ENCODE measurements around the gene TULP4.

TULP4 gene

GRCh38 chr6:158284007-158284875, 28.0 kb upstream of the TULP4 start:
- TF ChIP-seq TAF1 (IDR thresholded peaks at IDR 0.05; ENCODE audit: low read depth) (no peak), TEAD4 (IDR thresholded peaks at IDR 0.05) (no peak)

GRCh38 chr6:158284876-158285655, 27.2 kb upstream of the TULP4 start:
- TF ChIP-seq EGR1 (IDR thresholded peaks at IDR 0.05) (no peak), USF1 (IDR thresholded peaks at IDR 0.05) (no peak), CEBPB (IDR thresholded peaks at IDR 0.05) (no peak), RAD21 (IDR thresholded peaks at IDR 0.05; ENCODE audit: low read depth) (no peak)

- TF ChIP-seq, protein P1, sequence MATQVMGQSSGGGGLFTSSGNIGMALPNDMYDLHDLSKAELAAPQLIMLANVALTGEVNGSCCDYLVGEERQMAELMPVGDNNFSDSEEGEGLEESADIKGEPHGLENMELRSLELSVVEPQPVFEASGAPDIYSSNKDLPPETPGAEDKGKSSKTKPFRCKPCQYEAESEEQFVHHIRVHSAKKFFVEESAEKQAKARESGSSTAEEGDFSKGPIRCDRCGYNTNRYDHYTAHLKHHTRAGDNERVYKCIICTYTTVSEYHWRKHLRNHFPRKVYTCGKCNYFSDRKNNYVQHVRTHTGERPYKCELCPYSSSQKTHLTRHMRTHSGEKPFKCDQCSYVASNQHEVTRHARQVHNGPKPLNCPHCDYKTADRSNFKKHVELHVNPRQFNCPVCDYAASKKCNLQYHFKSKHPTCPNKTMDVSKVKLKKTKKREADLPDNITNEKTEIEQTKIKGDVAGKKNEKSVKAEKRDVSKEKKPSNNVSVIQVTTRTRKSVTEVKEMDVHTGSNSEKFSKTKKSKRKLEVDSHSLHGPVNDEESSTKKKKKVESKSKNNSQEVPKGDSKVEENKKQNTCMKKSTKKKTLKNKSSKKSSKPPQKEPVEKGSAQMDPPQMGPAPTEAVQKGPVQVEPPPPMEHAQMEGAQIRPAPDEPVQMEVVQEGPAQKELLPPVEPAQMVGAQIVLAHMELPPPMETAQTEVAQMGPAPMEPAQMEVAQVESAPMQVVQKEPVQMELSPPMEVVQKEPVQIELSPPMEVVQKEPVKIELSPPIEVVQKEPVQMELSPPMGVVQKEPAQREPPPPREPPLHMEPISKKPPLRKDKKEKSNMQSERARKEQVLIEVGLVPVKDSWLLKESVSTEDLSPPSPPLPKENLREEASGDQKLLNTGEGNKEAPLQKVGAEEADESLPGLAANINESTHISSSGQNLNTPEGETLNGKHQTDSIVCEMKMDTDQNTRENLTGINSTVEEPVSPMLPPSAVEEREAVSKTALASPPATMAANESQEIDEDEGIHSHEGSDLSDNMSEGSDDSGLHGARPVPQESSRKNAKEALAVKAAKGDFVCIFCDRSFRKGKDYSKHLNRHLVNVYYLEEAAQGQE (IDR thresholded peaks at IDR 0.05; ENCODE audit: low read depth): no peak
- TF ChIP-seq EP300 (IDR thresholded peaks at IDR 0.05; ENCODE audit: borderline replicate concordance) (no peak), TEAD4 (IDR thresholded peaks at IDR 0.05) (no peak)
Observed at GRCh38 chr6:158285656-158286021, 26.6 kb upstream of the TULP4 start.

DNA sequence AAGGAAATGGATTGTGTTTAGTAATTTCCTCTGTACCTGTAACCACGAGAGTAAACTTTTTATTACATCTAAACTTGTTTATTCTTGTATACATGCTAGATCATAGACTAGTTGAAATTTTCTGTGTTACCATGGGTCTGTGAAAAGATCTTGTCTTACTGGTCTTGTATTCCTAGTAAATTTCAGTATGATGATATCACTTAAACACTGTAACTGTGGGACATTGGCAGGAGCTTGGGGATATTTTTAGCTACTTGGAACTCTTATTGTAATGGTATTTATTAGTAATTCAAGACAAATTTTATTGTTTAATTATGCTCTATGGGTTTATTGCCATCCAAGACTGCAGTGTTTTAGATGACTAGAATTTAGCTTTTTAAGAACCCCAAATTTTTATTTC, 25.9 kb upstream of the TULP4 start:
- no peak for TF ChIP-seq TCF12 (IDR thresholded peaks at IDR 0.05; ENCODE audit: low read depth)
- no peak for TF ChIP-seq NFIC (IDR thresholded peaks at IDR 0.05)
- TF ChIP-seq FOXM1 (IDR thresholded peaks at IDR 0.05; ENCODE audit: borderline replicate concordance, low read depth): no peak
- TF ChIP-seq CEBPB (IDR thresholded peaks at IDR 0.05): no peak
- no peak for TF ChIP-seq USF1 (IDR thresholded peaks at IDR 0.05)
- no peak for TF ChIP-seq EGR1 (IDR thresholded peaks at IDR 0.05)
- no peak for TF ChIP-seq RAD21 (IDR thresholded peaks at IDR 0.05; ENCODE audit: low read depth)

GRCh38 chr6:158287047-158287446, 25.2 kb upstream of the TULP4 start:
- TF ChIP-seq CEBPB (IDR thresholded peaks at IDR 0.05) (no peak), EGR1 (IDR thresholded peaks at IDR 0.05) (no peak), EP300 (IDR thresholded peaks at IDR 0.05; ENCODE audit: borderline replicate concordance) (no peak), ZBTB7A (IDR thresholded peaks at IDR 0.05; ENCODE audit: low read depth) (no peak), NFIC (IDR thresholded peaks at IDR 0.05) (no peak), TEAD4 (IDR thresholded peaks at IDR 0.05) (no peak), RAD21 (IDR thresholded peaks at IDR 0.05; ENCODE audit: low read depth) (no peak), YY1 (IDR thresholded peaks at IDR 0.05; ENCODE audit: low read depth) (no peak), USF1 (IDR thresholded peaks at IDR 0.05) (no peak)
- TF ChIP-seq, protein P1 (IDR thresholded peaks at IDR 0.05; ENCODE audit: low read depth): no peak

DNA sequence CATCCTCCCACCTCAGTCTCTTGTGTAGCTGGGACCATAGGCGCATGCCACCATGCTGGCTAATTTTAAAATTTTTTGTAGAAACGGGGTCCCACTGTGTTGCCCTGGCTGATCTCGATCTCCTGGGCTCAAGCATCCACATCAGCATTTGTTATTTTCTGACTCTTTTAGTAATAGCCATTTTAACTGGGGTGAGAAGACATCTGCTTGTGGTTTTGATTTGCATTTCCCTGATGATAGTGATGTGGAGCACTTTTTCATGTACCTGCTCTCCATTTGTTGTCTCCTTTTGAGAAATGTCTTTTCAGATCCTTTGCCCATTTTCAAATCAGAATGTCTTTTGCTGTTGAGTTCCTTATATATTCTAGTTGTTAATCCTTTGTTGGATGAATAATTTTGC, 22.2 kb upstream of the TULP4 start:
- no peak for TF ChIP-seq TEAD4 (IDR thresholded peaks at IDR 0.05)
- TF ChIP-seq ZBTB7A (IDR thresholded peaks at IDR 0.05; ENCODE audit: low read depth): no peak
- TF ChIP-seq MAX (IDR thresholded peaks at IDR 0.05): no peak
- TF ChIP-seq CREB1 (IDR thresholded peaks at IDR 0.05; ENCODE audit: low read depth): no peak
- TF ChIP-seq, protein P1 (IDR thresholded peaks at IDR 0.05; ENCODE audit: low read depth): no peak
- TF ChIP-seq EP300 (IDR thresholded peaks at IDR 0.05; ENCODE audit: borderline replicate concordance): no peak
- TF ChIP-seq YY1 (IDR thresholded peaks at IDR 0.05; ENCODE audit: low read depth): no peak
- no peak for TF ChIP-seq TAF1 (IDR thresholded peaks at IDR 0.05; ENCODE audit: low read depth)
- TF ChIP-seq FOXM1 (IDR thresholded peaks at IDR 0.05; ENCODE audit: borderline replicate concordance, low read depth): no peak
- TF ChIP-seq USF1 (IDR thresholded peaks at IDR 0.05): no peak
- no peak for TF ChIP-seq CEBPB (IDR thresholded peaks at IDR 0.05)
- TF ChIP-seq EGR1 (IDR thresholded peaks at IDR 0.05): no peak
- no peak for TF ChIP-seq TCF12 (IDR thresholded peaks at IDR 0.05; ENCODE audit: low read depth)
